HG03097 (cell line): ENCODE results near the gene MTHFSD.

Experiments used
- ATAC-seq: cut with Tn5 transposase; IDR thresholded peaks from one replicate; pipeline ENCODE4 v1.9.1; 2021; ENCODE audit not compliant: unreplicated experiment, low FRiP score

MTHFSD gene

DNA sequence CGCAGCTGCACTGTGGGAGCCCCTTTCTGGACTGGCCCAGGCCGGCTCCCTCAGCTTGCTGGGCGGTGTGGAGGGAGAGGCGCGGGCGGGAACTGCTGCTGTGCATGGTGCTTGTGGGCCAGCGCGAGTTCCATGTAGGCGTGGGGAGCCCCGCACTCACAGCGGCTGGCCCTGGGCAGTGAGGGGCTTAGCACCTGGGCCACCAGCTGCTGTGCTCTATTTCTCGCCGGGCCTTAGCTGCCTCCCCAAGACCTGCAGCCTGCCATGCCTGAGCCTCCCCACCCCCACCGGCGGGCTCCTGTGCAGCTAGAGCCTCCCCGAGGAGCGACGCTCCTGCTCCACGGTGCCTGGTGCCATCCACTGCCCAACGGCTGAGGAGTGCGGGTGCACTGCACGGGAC lies 1.7 kb downstream of the MTHFSD start:
- no peak for ATAC-seq

DNA sequence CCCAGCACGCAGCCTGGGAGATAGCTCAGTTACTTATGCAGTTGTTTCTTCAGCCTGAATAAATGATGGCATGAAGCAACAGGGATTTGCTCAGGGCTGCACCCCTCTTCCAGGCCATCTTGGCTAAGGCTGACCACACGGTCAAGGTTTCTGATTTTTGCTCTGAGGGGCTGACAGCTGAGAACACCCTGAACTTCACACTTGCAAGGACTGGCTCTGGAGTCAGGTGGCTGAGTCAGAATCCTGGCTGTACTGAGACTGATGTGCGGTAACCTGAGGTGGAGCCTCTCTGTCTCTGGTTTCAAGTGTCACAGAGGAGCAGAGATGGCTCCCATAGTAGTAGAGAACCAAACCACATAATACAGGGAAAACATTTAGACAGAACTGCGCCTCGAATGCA lies 4.8 kb downstream of the MTHFSD start:
- ATAC-seq: no peak

DNA sequence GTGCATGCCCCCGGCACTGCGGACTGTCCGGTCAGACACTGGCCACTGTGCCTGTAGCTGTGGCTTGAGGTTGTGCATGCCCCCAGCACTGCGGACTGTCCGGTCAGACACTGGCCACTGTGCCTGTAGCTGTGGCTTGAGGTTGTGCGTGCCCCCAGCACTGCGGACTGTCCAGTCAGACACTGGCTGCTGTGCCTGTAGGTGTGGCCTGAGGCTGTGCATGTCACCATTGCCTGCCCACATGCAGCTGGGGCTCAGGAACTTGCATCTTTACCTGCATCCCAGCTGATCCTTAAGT lies 5.2 kb downstream of the MTHFSD start:
- ATAC-seq: no peak

DNA sequence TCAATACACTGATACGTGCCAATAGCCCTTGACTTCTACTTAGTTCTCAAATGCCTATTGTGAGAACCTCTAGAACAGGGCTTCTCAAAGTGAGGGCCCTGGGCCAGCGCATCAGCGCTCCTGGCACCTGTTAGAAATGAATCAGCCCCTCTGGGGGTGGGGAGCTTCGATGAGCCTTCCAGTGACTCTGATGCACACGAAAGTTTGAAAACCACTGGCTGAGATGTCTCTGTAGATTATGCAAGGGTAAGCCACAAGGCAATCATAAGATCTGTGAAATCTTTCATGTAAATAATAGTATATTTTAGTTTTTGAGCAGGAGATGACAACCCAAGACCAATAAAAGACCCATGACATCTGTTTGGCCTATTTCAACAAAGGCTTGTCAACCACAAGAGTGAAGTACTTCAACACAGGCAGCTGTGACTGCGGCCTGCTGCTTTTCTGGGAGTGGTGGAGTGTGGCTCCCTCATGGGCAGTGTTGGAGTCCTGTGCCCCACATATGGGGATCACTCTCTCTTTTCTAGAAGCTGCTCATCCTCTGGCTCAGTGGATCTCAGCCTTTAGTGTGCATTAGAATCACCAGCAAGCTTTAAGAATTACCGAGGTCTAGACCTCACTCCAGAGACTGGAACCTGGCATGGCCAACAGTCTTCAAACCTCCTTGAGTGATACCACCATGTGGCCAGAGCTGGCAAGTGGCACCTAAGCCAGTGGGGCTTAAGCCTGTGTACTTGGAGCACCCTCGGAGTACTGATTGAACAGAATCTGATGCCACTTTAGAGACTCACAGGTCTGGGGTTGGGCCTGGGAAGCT lies 5.8 kb downstream of the MTHFSD start:
- ATAC-seq: no peak

DNA sequence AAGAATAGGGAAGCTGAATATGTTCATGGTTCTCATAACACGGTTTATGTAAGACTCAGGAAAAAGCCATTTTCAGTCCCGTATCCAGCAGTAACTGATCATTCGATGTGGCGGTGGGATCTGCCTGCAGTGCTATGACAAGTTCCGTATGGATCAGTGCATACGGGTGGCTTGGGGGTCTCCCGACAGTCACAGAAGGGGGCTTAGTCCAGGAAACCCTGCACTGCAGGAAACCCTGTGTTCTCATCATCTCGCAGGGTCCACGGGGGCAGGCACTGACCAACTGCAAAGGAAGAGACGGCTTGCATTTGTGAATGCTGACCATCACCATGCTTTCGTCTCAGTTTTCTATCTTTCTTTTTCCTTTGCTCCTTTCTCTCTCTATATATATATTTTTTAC lies 7.7 kb downstream of the MTHFSD start:
- no peak for ATAC-seq

DNA sequence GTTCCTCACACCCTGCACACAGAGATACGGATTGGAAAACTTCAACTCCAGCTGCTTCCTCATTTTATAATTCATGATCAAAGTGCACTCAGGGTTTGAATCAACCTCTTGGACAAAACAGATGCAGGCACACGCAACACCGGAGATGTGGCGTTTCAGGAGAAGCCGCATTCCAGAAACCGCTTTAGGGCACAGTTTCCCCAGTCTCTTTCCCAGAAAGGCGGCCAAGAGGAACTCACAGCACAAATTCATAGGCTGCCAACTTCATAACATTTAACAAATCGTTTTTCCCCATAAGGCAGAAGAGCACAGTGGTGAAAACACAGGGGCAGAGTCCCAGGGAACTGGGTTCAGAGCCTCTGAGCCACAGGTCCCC lies 8.4 kb downstream of the MTHFSD start:
- ATAC-seq: no peak

DNA sequence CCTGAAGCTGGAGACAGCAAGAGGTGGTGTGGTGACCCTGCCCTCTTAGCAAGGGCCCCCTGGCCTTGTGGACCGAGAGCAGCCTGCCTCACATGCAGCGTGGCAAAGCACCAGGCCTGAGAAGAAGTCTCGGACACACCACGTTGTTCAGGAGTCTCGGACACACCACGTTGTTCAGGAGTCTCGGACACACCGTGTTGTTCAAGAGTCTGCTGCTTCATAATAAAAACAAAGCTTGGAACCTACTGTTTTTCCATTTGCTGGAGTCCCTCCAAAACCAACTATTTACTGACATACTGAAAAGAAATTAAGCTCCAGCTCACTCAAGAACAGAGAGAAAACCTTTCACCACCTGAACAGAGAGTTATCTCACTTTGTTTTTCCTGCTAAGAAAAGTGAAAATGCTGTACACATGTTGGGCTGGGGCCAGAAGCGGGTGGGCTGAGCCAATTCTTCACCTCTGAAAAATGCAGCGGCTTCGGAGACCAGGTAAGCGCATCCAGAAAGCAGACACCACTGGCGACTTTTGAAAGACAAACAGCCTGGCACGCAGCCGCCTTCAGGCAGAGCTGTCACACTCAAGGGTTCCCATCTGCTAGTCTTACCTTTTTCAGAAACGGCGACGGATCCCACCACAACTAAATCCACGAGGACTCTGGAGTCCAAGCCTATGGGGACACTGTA lies 8.9 kb downstream of the MTHFSD start:
- no peak for ATAC-seq

DNA sequence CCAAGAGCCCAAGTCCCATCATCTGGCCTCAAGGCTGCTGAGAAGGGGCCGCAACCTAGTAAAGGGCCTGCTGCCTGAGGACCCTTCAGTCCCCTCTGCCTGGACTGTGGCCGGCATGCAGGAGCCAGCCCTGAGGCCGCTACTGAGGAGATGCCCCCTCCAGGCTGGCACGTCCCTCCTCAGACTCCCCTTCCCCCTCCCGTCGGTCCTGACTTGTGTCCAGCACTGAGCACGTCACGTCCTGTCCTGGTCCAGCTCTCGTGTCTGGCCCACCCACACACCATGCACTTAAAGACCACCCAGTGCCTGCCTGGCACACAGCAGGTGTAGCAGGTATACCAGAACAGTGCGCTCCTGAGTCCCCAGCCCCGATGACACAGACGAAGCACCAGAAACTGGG lies 9.6 kb downstream of the MTHFSD start:
- no peak for ATAC-seq

DNA sequence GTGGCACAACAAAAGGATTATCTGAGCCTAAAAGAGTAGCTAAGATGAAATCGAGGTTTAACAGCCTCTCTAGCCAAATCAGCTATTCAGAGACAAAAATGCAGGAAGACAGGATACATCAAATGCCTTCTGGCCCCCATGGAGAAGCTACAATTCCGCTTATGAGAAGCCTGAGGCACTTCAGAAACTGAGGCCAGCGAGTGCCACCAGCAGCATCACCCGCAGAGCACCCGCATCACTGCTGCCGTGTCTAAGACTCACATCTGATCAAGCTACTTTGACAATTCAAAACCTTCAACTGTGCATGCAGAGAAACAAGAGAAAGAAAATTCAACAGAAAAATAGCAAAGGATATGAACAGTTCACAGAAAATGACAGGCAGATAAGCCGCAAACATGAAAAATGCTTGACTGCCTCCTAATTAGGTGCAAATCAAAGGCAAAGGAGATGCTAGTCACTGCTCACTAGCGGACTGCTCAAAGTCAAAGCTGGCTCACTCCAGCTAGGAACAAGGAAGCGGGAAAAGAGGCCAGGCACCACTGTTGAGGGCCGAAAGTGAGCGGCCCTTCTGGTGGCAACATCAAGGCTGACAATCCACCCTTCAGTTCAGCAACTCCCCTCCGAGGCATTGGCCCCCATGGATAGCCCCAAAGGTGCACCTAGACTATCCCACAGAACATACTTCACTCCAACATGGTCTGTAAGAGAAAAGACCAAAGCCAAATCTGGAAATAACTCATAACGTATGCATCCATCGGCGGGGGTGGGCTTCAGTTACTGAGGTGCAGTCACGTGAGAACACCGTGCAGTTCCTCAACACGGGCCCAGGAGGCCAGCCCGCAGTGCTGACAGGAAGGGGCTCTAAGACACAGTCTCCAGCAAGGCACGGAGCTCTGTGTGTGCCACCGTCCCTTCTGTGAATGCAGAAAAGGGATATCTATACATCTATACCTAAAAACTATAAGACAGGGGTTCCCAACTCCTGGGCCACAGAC lies 12.0 kb downstream of the MTHFSD start:
- no peak for ATAC-seq

DNA sequence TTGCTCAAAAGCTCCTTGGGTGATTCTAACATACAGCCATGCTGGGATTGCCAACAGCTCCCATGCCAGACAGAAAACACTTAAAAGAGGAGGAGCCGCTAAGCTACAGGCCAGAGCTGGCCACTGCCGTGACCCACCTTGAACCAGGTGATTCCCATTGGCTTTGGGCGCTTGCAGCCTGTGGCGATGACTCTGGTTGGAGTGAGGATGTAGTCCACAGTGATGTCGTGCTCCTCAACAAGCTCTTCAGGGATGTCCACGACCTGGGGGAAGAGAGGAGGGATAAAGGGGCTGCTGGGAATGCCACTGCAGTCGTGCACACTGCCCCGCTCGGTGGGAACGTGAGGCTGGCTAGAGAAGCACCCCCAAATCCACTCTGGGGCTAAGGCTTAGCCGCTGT lies 13.5 kb downstream of the MTHFSD start:
- ATAC-seq: no peak

DNA sequence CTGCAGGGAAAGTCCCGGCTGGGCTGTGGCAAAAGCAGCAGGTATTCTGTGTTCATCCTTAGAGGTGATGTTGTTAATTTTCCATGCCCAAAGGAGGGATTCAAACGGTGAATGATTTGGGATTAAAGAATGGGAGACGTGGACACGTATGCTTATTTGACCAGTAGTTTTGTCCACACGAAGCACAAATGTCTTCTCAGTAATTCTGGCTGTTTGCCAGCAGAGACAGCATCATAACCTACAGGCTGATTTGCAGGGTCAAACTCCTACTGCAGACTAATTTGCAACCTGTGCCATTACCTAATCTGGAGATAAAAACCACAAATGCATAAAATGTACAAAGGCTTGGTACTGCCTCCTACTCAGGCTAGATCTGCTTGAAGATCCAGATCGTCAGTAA lies 14.1 kb downstream of the MTHFSD start:
- no peak for ATAC-seq

DNA sequence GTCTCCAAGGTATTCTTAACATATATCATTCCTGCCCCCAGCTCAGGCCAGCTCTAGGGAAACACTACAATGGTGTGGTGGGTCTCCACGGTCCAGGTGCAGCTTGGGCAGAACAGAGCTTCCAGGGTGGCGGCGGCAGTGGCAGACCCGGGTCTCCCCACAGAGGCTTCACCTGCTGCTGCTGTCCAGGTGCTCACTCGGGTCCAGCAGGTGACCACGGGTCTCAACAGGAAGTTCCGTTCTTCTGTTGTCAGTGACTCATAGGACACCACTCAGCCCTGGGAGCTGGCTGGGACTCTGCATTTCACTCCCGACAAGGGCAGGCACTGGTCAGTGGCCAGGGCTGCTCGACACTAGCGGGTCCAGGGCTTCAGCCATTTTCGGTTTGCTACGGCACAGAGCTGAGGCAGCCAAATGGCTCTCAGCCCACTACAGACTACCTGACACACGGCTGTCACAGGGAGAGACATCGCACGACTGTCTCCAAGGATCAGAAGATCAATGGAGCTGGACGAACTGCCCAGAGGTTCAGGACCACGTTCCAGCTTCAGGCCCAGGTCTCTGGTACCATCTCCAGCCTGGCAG lies 16.7 kb downstream of the MTHFSD start:
- ATAC-seq: no peak

DNA sequence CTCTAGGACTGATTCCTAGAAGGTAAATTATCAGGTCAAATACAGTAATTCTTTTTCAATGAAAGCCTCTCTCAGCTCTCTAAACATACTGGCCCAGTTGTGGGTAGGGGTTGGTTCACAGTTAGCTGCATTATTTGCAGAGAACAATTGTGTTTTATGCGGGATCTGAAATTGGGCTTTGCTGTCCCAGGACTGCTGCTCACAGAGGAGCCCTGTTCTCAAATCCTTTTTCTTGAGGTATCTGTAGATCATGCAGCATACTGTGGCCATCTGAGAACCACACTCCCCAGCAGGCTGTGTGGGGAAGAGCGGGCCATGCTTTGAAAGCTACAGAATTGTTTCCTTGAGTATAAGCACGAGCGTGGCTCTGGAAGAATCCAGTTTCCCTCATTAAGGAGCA lies 17.5 kb downstream of the MTHFSD start:
- no peak for ATAC-seq

DNA sequence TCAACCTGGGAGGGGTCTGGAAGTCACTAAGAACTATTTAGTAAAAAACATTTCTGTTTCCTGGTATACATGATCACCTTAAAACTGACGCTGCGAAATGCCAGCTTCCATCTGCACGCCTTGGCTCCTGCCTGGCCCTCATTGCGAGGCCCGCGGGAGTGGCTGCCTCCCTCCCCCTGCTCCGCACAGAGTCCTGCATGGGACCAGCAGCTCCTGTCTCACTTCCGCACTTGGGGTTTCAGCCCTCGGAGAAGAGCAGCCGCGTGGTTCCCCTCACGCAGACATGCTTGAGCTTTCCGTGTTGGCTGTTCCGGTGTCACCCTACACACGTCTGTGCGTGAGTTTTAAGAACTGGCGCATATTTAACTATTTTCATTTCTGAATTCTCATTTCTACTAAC lies 18.4 kb downstream of the MTHFSD start:
- no peak for ATAC-seq

DNA sequence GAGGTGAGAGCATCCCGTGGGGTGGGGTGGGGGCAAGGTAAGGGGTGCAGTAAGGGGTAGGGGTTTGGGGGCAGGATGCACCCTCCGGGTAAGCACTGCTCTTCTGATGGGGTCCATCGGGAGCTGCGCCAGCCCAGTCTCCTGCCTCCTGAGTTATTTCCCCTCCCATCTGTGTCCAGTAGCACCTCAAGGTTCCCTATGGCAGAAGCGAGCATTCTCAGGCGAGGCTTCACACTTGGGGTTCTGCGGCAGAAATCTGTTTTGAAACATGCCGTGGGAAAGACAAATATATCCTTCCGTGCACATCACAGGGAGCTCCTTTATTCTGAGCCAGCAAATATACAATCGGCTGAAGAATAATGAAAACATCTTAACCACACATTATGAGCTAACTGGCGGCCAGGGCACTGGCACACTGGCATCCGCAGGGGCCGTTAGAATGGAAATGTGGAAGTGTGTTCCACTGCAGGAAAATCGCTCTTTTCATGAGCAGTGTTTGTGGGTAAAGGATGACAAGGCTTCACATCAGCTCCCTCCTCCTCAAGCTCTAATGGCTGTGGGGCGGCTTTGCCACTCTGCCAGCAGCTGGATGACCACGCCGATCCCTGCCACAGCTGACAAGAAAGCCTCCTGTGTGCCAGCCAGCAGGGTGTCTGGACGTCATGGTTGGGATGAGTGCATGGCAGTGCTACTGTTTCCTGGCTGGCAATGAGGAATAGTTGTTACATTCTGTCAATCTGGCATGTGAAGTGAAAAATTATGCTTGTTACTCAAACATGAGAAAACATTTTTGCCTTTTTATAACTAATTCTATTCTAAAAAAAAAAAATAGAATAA lies 20.0 kb downstream of the MTHFSD start:
- ATAC-seq: no peak

DNA sequence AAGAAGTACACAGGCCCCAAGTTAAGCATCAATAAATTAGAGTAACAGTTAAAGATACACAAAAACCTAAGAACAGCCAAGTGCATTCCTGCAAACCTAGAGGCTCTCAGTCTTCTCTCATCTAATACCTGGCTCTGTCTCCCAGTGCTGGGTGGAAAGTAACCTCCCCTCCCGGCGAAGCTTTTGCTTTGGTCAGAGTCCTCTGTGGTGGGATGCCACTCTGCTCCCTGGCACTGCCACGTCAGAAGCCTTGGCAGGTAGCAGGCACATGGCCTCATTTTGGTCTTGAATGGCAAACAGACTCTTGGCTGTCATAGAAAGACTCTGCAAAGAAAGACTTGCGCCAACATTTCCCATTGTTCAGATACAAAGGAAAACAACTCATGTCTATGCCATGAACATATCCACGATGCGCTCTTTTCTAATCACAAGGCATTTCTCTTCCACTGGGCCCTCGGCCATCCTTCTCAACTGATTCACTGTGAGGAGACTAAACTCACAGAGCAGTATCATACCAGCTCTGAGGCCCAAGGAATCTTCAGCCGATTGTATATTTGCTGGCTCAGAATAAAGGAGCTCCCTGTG lies 21.2 kb downstream of the MTHFSD start:
- no peak for ATAC-seq

DNA sequence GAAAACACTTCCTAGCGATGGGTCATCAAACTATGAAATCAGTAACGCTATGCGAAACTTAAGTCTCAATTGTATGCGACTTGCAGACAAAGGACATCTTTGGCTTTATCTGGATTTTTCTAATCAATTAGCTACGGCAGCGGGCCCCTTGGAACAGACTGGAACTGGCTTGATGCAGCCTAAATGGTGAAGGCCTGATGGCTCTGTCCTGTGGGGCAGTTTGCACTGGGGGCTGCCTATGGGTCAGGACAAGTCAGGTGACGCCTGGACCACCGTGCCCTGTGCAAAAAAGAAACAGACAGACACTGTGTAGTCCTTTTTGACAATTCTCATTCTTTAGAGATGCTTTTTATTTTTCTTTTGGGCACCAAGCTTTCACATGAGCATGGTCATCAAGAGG lies 22.0 kb downstream of the MTHFSD start:
- no peak for ATAC-seq

DNA sequence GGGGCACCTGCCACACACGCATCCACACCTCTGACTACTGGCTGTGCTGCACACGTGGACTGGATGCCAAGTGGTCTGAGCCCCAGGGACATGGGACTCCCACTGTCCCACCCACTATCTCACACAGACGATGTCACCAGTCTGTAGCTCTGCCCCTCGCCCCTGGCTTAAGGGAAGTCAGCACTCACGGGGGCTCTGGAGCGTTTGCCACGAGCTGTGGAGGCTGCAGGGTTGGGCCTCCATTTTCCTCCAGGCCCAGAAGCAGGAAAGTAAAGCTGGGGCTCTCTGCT lies 22.6 kb downstream of the MTHFSD start:
- ATAC-seq: no peak

DNA sequence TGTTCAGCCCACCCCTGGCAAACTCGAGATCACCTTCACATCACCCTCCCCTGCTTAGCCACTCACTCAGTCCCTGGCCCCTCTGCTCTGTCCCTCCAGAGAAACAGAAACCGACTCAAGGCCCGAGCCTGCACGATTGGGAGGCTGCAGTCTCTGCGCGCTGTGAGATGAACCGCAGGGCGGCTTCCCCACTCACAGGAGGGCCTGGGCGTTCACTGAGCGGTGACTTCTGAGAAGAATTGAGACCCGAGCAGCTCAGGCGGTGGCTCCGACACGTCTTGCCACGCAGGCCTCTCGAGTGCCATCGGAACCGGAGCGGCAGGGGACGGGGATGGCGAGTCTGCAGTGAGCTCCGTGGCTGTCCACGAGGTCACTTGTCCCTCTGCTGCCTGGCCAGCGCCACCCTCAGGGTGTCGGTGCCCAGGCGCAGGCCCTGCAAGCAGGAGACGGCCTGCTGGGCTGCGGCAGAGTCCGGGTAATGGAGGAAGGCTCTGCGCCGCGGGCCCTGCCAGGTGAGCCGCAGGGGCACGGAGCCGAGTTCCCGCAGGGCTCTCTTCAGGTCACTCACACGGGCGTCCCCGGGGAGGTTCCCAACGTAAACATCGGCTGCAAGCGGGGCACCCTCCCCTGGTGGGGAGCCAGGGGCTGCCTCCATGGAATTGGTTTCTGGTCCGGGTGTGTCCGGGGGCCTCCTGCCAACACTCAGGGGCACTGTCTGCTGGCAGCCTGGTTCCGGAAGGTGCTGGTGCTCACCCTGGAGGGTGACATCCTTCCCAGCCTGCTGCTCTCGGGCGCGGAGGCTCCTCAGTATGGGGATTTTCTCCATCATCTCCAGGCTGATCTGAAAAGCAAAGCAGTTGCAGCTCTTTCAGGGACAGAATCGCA lies 23.2 kb downstream of the MTHFSD start:
- no peak for ATAC-seq
